Lung (tissue), 12 donors: Measurements from ENCODE around the gene ZNF587B. TPM values are rescaled to one million over a fixed set of nuclear protein-coding genes. Genes with fewer than 3 reads are reported as not detected.
"Not testable (repeated sequence)": the region's sequence is repeated elsewhere in the genome, so short reads cannot be mapped to it uniquely, and the experiment has no call there.

Source experiments
- ATAC-seq: fragments of 200-7000 bp; cut with Tn5 transposase; one replicate; pipeline ENCODE4 v1.9.1; 2020; ENCODE audit warnings: moderate number of reproducible peaks; ENCODE audit not compliant: insufficient read depth, low FRiP score
- DNase-seq, 3 donors: peaks; one replicate each; pipeline ENCODE4 v3.0.0-alpha.2; 2013 to 2017
- H3K27ac ChIP-seq, 2 donors: one replicate each; pipeline ENCODE4 v1.5.1; 2013; ENCODE audit warnings: mild to moderate bottlenecking in 2 of 2, moderate library complexity in 2 of 2, control low read depth in 1 of 2, inconsistent platforms in 1 of 2, low read depth in 1 of 2, low read length in 1 of 2
- H3K27me3 ChIP-seq, 3 donors: one replicate each; pipeline ENCODE4 v1.5.1; 2013; ENCODE audit warnings: low read length in 2 of 3; ENCODE audit not compliant: control insufficient read depth in 3 of 3, insufficient read depth in 3 of 3
- H3K36me3 ChIP-seq, 4 donors: one replicate each; pipeline ENCODE4 v1.5.1; 2013; ENCODE audit warnings: low read length in 4 of 4, mild to moderate bottlenecking in 1 of 4, moderate library complexity in 1 of 4; ENCODE audit not compliant: control insufficient read depth in 4 of 4, insufficient read depth in 4 of 4
- H3K4me1 ChIP-seq, 5 donors: one replicate each; pipeline ENCODE4 v1.5.1; 2013; ENCODE audit warnings: low read length in 5 of 5, mild to moderate bottlenecking in 2 of 5, moderate library complexity in 1 of 5; ENCODE audit not compliant: control insufficient read depth in 5 of 5, insufficient read depth in 5 of 5
- H3K4me3 ChIP-seq: one replicate; pipeline ENCODE4 v1.5.1; 2013; ENCODE audit warnings: mild to moderate bottlenecking, control low read depth, moderate library complexity
- H3K9ac ChIP-seq, 2 donors: one replicate each; pipeline ENCODE4 v1.5.1; 2013; ENCODE audit warnings: low read length in 2 of 2, control low read depth in 1 of 2; ENCODE audit not compliant: insufficient read depth in 1 of 2
- H3K9me3 ChIP-seq, 4 donors: one replicate each; pipeline ENCODE4 v1.5.1; 2013; ENCODE audit warnings: low read length in 3 of 4, mild to moderate bottlenecking in 1 of 4, moderate library complexity in 1 of 4; ENCODE audit not compliant: control insufficient read depth in 4 of 4, insufficient read depth in 3 of 4
- CTCF ChIP-seq: IDR thresholded peaks from 2 replicates; pipeline ENCODE4 v1.5.1; 2012; ENCODE audit warnings: mild to moderate bottlenecking; ENCODE audit errors: control extremely low read depth, extremely low read depth
- WGBS, 2 donors: extraction: QIAGEN DNeasy Blood & Tissue Kit; methylation state at CpG; one replicate each; pipeline ENCODE4 v1.1.7; 2013; 5-methylcytosine and 5-hydroxymethylcytosine counted together
- polyA plus RNA-seq, 2 donors: library from polyadenylated mRNA; stranded (reverse); fragments of 200-250 nt; gene quantifications; one replicate each; pipeline ENCODE4 v1.2.1, GENCODE V29; 2013
- total RNA-seq, 2 donors: library from RNA; depleted of rRNA in 1 of 2; stranded (reverse); fragments of >200 nt in 1 of 2; gene quantifications; one replicate each; pipeline ENCODE4 v1.2.1, GENCODE V29; 2014 to 2021
- donor health status: control.
- donor health status: control.
- donor health status: Bipolar disorder and iron deficiency.
- donor health status: healthy.
- donor health status: DM: yes; HTN: yes; CAD: no.

ZNF587B gene
- total and polyA plus RNA-seq, 4 donors, result 4.0 to 31.7 (median 11.4) TPM

- ATAC-seq, result no peak
- peak in 1 of 3 donors; percentile 31 for DNase-seq
- H3K9me3 ChIP-seq, result peaks cover 0 to 14% (median 0%) of the 10 kb centered on the region in 4 donors
- 18 to 34% methylated on average over 11 of the region's 11 CpGs for WGBS, 2 donors
- peaks cover 0 to 14% (median 9%) of the 10 kb centered on the region in 5 donors for H3K4me1 ChIP-seq
- peak overlapping the region; percentile 65 to 68 for H3K9ac ChIP-seq
- peak overlapping the region; percentile 71 for H3K4me3 ChIP-seq
- no peak for TF ChIP-seq CTCF
- peak overlapping the region; percentile 5 to 66 for H3K27ac ChIP-seq
- H3K27me3 ChIP-seq, result no peaks in the 10 kb centered on the region
- peaks cover 0 to 12% (median 4%) of the 10 kb centered on the region in 4 donors for H3K36me3 ChIP-seq
Measured at GRCh38 chr19:57850553-57851017, 20.5 kb downstream of the ZNF587B start.

- H3K27ac ChIP-seq, DNase-seq, H3K9ac ChIP-seq: not testable (repeated sequence)
Measured at GRCh38 chr19:57851812-57852603, 21.9 kb downstream of the ZNF587B start.

GRCh38 chr19:57854117-57854516, 24.0 kb downstream of the ZNF587B start:
- DNase-seq, ATAC-seq, H3K27me3 ChIP-seq, H3K9ac ChIP-seq, H3K4me3 ChIP-seq: not testable (repeated sequence)
- H3K4me1 ChIP-seq, result peaks cover 0 to 14% (median 7%) of the 10 kb centered on the region in 5 donors
- H3K27ac ChIP-seq, result peak overlapping the region in 1 of 2 donors; percentile 4
- peaks cover 8 to 26% (median 17%) of the 10 kb centered on the region in 4 donors for H3K36me3 ChIP-seq
- 76 to 89% methylated on average over 2 of the region's 2 CpGs for WGBS, 2 donors
- H3K9me3 ChIP-seq, result peaks cover 0 to 27% (median 0%) of the 10 kb centered on the region in 4 donors

More at GRCh38 chr19:57851812-57852603, 21.9 kb downstream of the ZNF587B start:
- H3K36me3 ChIP-seq, result peaks cover 3 to 20% (median 6%) of the 10 kb centered on the region in 4 donors
- ATAC-seq, H3K27me3 ChIP-seq, H3K4me3 ChIP-seq: not testable (repeated sequence)
- peaks cover 0 to 21% (median 0%) of the 10 kb centered on the region in 4 donors for H3K9me3 ChIP-seq
- 76 to 88% methylated on average over 5 to 6 of the region's 6 CpGs for WGBS, 2 donors
- peaks cover 0 to 14% (median 7%) of the 10 kb centered on the region in 5 donors for H3K4me1 ChIP-seq

GRCh38 chr19:57862351-57862750, 32.3 kb downstream of the ZNF587B start:
- not testable (repeated sequence) for ATAC-seq, H3K27me3 ChIP-seq, H3K4me3 ChIP-seq, DNase-seq, H3K9ac ChIP-seq, H3K4me1 ChIP-seq, H3K27ac ChIP-seq
- Histone ChIP-seq H3K9me3 (peaks cover 0 to 50% (median 5%) of the 10 kb centered on the region in 4 donors), H3K36me3 (peaks cover 35 to 75% (median 50%) of the 10 kb centered on the region in 4 donors)
- 70 to 90% methylated on average over 3 of the region's 3 CpGs for WGBS, 2 donors
